Caco-2 (cell line): ENCODE data around the gene DLL4. TPM values are rescaled to one million over a fixed set of nuclear protein-coding genes. Genes with fewer than 3 reads are reported as not detected.

ENCODE experiments used
- BruUV-seq: library from RNA; stranded (reverse); fragments of 400-500 nt; replicated peaks from 2 replicates; lab custom pipeline; 2021; lab: Mats Ljungman, UMichigan
- CTCF ChIA-PET: fragments of 300-600 bp; sonication (Branson Sonifier 250); formaldehyde crosslinking; loops from one replicate; lab custom pipeline; 2022; ENCODE audit warnings: antibody characterized with exemption; lab: Charles Lee
- POLR2A ChIA-PET: fragments of 300-600 bp; sonication (Branson Sonifier 250); formaldehyde crosslinking; loops from one replicate; lab custom pipeline; 2022; ENCODE audit warnings: antibody characterized with exemption; lab: Charles Lee
- DNase-seq, 2 experiments: peaks; one replicate each; pipeline versions ENCODE4 v3.0.0 to v3.0.0-alpha.2; 2020 to 2022
- H3K27me3 ChIP-seq: replicated peaks from 2 replicates; pipeline ENCODE4 v1.6.0; 2011; ENCODE audit warnings: low read length; ENCODE audit not compliant: control insufficient read depth, insufficient read depth
- H3K36me3 ChIP-seq: 2 replicates; pipeline ENCODE4 v1.5.1; 2011; ENCODE audit warnings: low read length; ENCODE audit not compliant: control insufficient read depth, insufficient read depth
- H3K4me1 ChIP-seq: fragments of 250-450 bp; sonication (Bioruptor Pico); 2 replicates; pipeline ENCODE4 v1.5.1; 2020; ENCODE audit warnings: mild to moderate bottlenecking
- H3K4me3 ChIP-seq: 2 replicates; pipeline ENCODE4 v1.5.1; 2011; ENCODE audit warnings: low read depth, mild to moderate bottlenecking, control low read depth, low read length
- H3K9me3 ChIP-seq: fragments of 250-450 bp; sonication (Bioruptor Pico); 2 replicates; pipeline ENCODE4 v1.5.1; 2020; ENCODE audit warnings: mild to moderate bottlenecking, moderate library complexity
- H3K27ac Mint-ChIP-seq: one replicate; pipeline ENCODE4 v1.8.0; 2022; ENCODE audit warnings: mixed read lengths; ENCODE audit not compliant: unreplicated experiment
- H3K27me3 Mint-ChIP-seq: one replicate; pipeline ENCODE4 v1.8.0; 2022; ENCODE audit warnings: mixed read lengths; ENCODE audit not compliant: insufficient read depth, unreplicated experiment
- H3K36me3 Mint-ChIP-seq: one replicate; pipeline ENCODE4 v1.8.0; 2022; ENCODE audit warnings: mild to moderate bottlenecking, mixed read lengths; ENCODE audit not compliant: insufficient read depth, unreplicated experiment
- H3K4me1 Mint-ChIP-seq: one replicate; pipeline ENCODE4 v1.8.0; 2022; ENCODE audit warnings: low read depth, mixed read lengths; ENCODE audit not compliant: unreplicated experiment
- H3K4me3 Mint-ChIP-seq: one replicate; pipeline ENCODE4 v1.8.0; 2022; ENCODE audit warnings: mild to moderate bottlenecking, moderate library complexity, mixed read lengths; ENCODE audit not compliant: unreplicated experiment
- H3K9me3 Mint-ChIP-seq: one replicate; pipeline ENCODE4 v1.8.0; 2022; ENCODE audit warnings: mixed read lengths; ENCODE audit not compliant: unreplicated experiment
- CTCF ChIP-seq, 2 experiments: fragments of 200-600 bp in 1 of 2; IDR thresholded peaks; 1 replicate in 1 of 2; 2 replicates in 1 of 2; pipeline versions ENCODE4 v1.5.1 to v1.8.0; 2011 to 2022; ENCODE audit warnings: antibody characterized with exemption in 1 of 2, control low read depth in 1 of 2, inconsistent platforms in 1 of 2, low read depth in 1 of 2, low read length in 1 of 2, mild to moderate bottlenecking in 1 of 2, moderate library complexity in 1 of 2; ENCODE audit not compliant: insufficient read depth in 1 of 2, severe bottlenecking in 1 of 2, unreplicated experiment in 1 of 2
- intact Hi-C: fragments of 100-400 bp; cut with micrococcal nuclease; formaldehyde crosslinking; loops from one replicate; pipeline ENCODE4 v1.10.0; 2022; ENCODE audit not compliant: unreplicated experiment
- total RNA-seq: library from RNA; stranded (reverse); gene quantifications from 2 replicates; pipeline ENCODE4 v1.2.3, GENCODE V29; 2022

DLL4 gene
- total RNA-seq, 1 experiment from 2014 or later, result 3.4 TPM

GRCh38 chr15:40927495-40927872 lies 1.7 kb upstream of the DLL4 start:
- intact Hi-C loops, result no loop called here
- no peak for TF ChIP-seq CTCF (IDR thresholded peaks at IDR 0.05; ENCODE audit: insufficient read depth in 1 of 2, low read depth in 1 of 2, low read length in 1 of 2, severe bottlenecking in 1 of 2, unreplicated experiment in 1 of 2)
- Mint-ChIP-seq H3K9me3 (no peaks in the 10 kb centered on the region), H3K27me3 (no peaks in the 10 kb centered on the region), H3K4me1 (peaks cover 21% of the 10 kb centered on the region), H3K36me3 (peaks cover 12% of the 10 kb centered on the region), H3K27ac (no peak overlapping the region), H3K4me3 (peak overlapping the region; percentile 84)
- DNase-seq, result no peak
- Histone ChIP-seq H3K27me3 (no peaks in the 10 kb centered on the region), H3K36me3 (no peaks in the 10 kb centered on the region), H3K4me3 (peak overlapping the region; percentile 65), H3K9me3 (no peaks in the 10 kb centered on the region), H3K4me1 (peaks cover 24% of the 10 kb centered on the region)
- no TSS peak for BruUV-seq
- CTCF ChIA-PET, result interaction anchor here (0.6 to 2.6 kb wide), 10 partner anchors 12 to 257 kb away, joined by 3 to 19 read pairs (median 7); partner anchors contain the start of genes CHAC1 and VPS18
- POLR2A ChIA-PET, result interaction anchor here (1.8 to 2.6 kb wide), 2 partner anchors 14 to 26 kb away, joined by 27 to 30 read pairs; partner anchors contain the start of gene CHAC1

DNA sequence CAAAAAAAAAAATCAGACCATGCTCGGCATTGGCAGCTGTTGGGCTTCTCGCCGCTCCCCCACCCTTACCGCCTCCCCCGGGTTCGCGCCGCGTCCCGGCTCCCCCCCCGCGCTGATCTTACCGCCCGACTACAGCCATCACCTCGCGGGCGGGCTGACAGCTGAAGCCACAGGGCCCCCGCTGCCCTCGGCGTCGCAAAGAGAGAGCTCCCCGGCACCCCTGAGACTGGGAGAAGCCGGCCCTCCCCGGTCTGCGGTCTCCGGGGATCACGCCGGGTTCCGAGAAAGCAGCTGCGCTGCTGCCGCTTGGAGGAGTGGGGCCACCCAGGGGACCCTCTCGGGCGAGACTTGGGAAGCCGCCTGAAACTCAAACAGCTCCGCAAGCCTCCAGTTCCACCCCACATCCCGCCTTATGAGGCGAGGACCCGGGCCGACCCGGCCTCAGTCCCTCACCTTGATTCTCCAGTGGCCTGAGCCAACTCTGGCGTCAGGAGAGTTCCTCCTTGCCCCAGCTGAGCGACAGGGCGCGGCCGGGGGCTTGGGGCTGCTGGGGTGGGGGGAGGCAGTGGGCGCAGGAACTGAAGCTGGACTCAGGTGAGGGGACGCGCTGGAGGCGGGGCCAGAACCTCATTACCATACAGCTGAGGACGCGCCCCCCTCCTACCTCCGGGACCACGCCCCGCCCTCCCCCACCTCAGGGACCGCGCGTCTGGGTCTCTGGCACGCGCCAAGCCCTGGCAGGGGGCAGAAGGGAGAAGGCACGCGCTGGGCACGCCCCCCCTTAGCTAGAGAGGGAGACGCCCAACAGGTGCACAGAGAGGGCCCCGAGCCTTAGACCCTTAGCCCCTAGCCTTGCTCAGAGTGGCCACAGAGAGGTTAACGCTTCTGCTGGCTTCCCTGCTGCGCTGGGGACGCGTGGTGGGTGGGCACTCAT lies 1.0 kb upstream of the DLL4 start:
- Histone ChIP-seq H3K4me1 (peaks cover 27% of the 10 kb centered on the region), H3K27me3 (no peaks in the 10 kb centered on the region), H3K9me3 (no peaks in the 10 kb centered on the region), H3K36me3 (no peaks in the 10 kb centered on the region), H3K4me3 (peak overlapping the region; percentile 65)
- no TSS peak for BruUV-seq
- intact Hi-C loops, result loop anchor here (1.0 kb wide), 1 partner anchor 22 kb away; no protein-coding TSS in a partner anchor
- Mint-ChIP-seq H3K27ac (no peak overlapping the region), H3K27me3 (no peaks in the 10 kb centered on the region), H3K4me3 (peak overlapping the region; percentile 84), H3K36me3 (peaks cover 12% of the 10 kb centered on the region), H3K4me1 (peaks cover 28% of the 10 kb centered on the region), H3K9me3 (no peaks in the 10 kb centered on the region)
- CTCF ChIA-PET, result interaction anchor here (0.5 to 2.6 kb wide), 13 partner anchors 13 to 260 kb away, joined by 3 to 19 read pairs (median 5); partner anchors contain the start of genes CHAC1 and VPS18
- DNase-seq, result peak; percentile 72 to 78
- no peak for TF ChIP-seq CTCF (IDR thresholded peaks at IDR 0.05; ENCODE audit: insufficient read depth in 1 of 2, low read depth in 1 of 2, low read length in 1 of 2, severe bottlenecking in 1 of 2, unreplicated experiment in 1 of 2)
- POLR2A ChIA-PET, result interaction anchor here (0.5 to 2.6 kb wide), 13 partner anchors 13 to 331 kb away, joined by 3 to 30 read pairs (median 6); partner anchors contain the start of genes CHAC1, DNAJC17, INO80 and VPS18
